Inferior parietal cortex (tissue), 1 donor: ENCODE measurements around the gene SLMAP.
"Not testable (repeated sequence)": the region's sequence is repeated elsewhere in the genome, so short reads cannot be mapped to it uniquely, and the experiment has no call there.

Source experiments
- DNase-seq: peaks from one replicate; pipeline ENCODE4 v3.0.0-alpha.2; 2016; ENCODE audit errors: extremely low spot score

The SLMAP gene

DNA sequence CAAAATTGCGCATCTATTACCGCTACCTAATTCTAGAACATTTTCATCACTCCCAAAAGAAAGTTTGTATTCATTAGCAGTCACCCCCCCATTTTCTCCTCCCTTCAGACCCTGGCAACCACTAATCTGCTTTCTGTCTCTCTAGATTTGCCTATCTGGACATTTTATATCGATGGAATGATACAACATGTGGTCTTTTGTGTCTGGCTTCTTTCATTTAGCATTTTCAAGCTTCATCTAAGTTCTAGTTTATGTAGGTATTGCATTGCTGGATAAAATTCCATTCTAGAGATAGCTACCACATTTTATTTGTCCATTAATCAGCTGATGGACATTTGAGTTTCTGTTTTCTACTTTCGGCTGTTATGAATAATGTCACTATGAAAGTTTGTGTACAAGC is 38.4 kb downstream of the SLMAP start:
- no peak for DNase-seq

DNA sequence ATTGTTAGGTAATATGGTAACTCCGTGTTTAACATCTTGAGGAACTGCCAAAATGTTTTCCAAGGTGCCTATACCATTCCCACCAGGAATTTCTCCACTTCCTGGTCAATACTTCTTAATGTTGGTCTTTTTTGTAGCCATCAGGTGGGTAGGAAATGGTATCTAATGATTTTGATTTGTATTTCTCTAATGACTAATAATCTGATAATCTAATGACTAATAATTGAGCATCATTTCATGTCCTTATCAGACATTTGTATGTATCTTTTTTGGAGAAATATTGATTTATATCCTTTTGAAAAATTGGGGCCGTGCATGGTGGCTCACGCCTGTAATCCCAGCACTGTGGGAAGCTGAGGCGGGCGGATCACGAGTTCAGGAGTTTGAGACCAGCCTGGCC is 38.8 kb downstream of the SLMAP start:
- DNase-seq = no peak

DNA sequence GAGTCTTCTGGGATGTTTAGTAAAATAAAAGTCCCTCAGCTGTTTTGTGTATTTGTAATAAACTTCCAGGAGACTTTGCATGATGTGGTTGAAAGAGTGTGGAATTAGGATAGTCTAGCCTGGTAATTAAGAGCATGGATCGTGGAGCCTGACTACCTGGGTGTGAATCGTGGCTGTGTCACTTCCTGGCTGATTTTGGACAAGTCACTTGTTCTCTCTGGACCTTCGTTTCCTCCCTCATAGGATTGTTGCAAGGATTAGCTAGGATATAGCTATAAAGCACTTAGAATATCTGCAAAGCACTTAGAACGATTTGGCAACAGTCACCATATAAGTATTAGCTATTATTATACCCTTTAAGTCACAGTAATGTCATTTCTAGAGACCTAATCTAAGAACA is 40.2 kb downstream of the SLMAP start:
- DNase-seq = no peak

DNA sequence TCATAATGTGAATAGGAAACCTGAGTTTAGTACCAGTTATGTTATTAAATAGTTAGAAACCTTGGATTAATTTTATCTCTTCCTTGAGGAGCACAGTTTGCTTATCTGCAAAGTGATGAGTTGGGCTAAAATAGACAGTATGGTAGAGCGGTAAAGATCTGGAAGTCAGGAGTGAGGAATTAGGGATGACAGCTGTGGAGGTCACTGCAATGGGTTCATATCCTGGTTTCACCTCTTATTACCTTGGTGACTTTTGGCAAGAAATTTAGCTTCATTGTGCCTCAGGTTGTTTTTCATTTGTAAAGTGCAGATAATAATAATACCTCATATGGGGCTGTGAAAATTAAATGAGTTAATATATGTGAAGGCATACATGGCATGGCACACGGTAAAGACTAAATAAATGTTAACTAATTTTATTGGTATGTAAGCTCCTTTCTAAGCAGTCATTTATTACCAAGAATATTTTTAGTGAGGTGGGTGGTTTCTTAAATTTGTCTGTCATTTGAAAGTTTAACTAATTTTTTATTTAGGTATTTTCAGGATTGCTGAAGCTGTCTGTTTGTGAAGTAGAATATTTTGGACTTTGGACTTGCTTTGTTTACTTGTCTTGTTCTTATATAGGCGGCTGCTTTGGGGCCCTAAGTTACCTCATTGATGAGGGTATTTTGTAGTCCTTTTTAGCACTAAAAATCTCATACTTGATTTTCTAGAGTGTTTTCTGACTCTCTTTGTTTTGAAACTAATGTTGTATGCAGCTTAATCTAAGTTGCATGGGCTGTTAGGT is 41.8 kb downstream of the SLMAP start:
- no peak for DNase-seq

DNA sequence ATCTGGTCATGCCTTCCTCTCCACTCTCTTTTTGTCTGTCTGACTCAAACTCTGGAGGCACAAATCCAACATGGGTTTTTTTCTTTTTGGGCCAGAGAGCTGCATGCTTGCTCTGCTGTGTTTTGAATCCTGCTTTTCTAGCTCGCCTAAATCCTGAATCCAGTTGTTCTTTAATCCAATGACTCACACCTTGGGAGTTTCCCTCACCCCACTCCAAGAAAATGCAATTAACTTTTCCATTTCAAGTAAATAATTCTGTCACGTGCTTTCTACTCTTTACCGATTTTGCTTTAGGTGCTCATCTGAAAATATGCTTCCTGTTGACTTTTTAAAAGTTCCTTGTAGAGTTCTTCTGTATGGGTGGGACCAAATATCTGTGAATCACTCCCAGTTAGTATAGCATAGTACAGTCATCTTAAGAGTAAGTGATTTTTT is 47.6 kb downstream of the SLMAP start:
- no peak for DNase-seq

DNA sequence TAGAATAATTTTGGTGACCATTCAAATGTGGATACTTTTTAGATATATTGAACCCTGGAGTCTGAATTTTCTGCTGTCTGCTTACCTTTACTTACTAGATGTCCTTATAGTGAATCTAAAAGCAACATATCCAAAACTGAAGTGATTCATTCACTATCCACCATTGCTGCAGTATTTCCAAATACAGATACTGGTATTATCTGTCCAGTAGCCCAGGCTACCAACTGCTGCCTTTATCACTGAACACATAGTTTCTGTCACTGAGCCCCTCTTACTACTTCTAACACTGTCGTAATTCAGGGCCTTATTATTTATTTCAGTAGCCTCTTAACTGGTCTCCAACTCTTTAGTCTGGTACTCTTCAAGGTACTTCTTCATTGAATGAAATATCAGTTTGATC is 49.2 kb downstream of the SLMAP start:
- no peak for DNase-seq

DNA sequence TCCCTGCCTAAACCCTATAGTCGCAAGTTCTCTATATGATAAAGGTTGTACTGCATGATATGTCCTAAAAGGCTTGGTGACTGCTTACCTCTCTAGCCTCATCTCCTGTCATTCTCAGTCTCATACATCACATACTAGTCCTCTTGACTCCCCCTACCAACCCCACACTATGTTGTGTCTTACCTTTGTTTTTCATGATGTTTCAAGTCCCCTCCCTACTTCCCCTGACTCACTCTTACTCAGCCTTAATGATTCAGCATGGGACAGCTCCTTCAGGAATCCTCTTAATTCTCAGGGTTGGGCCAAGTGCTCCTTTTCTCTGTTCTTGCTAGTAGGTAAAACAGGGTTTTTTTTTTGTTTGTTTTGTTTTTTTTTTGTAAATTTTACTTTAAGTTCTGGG is 49.6 kb downstream of the SLMAP start:
- no peak for DNase-seq

DNA sequence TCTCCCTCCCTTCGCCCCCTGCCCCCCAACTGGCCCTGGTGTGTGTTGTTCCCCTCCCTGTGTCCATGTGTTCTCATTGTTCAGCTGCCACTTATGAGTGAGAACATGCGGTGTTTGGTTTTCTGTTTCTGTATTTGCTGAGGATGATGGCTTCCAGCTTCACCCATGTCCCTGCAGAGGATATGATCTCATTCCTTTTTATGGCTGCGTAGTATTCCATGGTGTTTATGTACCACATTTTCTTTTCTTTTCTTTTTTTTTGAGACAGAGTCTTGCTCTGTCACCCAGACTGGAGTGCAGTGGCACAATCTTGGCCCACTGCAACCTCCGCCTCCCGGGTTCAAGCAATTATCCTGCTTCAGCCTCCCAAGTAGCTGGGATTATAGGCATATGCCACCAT is 50.1 kb downstream of the SLMAP start:
- not testable (repeated sequence) for DNase-seq

DNA sequence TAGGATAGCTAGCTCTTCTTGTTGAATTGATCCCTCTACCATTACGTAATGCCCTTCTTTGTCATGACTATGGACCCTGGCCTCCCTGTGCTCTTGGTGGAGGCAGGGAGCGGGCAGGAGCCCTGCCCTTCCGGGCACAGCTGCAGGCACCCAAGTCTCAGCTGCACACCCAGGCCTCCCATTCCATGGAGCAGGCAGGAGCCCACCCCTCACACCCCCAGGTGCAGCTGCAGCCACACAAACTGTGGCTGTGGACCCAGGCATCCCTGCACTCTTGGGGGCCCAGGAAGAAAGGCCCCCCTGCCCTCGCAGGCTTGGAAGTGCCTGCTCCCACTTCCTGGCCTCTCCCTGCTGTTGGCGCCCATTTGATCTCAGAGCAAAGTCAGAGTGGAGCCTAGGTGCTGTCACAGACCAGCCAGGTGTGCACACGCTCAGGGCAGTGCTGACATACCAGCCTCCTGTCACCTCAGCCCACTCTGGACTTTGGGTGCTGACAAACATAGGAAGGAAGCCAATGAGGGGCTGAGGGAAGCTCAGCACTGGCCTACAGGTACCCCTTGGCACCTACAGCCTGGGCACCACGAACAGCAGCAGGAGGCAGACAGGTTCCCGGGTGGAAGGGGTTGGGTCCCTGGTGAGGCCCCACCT is 53.0 kb downstream of the SLMAP start:
- DNase-seq = no peak

DNA sequence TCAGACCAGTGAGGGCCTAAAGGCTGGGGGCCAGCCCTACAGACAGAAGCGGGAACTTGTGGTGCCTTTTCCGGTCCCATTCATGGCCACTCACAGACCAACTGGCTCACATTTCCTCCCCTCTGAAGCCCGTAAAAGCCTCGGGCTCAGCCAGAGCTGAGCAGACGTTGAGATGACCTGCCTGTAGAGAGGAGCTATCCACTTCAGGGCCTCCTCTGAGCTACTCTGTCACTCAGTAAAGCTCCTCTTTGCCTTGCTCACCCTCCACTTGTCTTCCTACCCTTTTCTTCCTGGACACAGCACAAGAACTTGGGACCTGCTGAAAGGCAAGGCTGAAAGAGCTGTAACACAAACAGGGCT is 53.5 kb downstream of the SLMAP start:
- DNase-seq = no peak

DNA sequence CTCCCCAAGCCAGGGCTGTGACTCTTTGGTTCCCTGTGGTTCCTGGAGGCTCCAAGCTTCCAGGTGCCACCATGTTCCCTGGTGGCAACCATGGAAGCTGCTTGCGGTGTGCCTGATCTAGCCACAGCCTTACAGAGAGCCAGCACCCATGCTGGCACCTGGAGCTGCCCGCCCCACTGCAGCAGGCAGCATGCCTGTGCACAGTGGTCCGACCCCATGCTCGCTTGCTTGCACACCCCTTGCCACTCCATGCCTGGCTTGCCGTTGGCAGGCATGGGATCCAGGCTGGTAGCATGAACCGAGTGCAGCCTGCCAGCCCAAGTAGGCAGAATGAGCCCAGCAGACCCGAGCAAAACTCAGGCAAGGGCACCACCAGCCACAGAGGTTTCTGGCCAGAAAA is 53.9 kb downstream of the SLMAP start:
- DNase-seq = no peak

DNA sequence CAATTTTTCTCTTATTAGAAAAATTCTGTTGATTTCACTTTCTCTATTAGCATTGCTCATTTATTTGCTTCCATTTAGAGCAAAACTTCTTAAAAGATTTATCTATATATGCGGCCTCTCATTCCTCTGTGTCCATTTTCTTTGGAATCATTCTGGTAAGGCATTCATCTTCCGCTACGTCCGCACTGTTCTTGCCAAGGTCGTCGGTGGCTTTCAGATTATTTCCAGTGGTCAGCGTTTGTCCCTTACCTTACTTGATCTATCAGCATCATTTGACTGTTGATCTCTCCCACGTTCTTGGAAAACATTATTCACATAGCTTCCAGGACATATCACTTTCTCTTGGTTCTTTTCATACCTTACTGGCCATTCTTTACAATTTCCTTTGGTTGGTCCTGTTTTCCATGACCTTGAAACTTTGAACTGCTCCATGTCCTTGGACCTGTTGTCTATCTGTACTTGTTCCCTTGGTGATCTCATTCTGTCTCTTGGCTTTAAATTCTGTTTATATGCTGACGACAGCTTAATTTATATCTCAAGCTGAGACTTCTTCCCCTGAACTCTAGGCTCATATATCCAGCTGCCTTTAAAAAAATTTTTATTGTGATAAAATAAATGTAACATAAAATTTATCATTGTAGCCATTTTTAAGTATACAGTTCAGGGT is 54.5 kb downstream of the SLMAP start:
- DNase-seq = no peak

DNA sequence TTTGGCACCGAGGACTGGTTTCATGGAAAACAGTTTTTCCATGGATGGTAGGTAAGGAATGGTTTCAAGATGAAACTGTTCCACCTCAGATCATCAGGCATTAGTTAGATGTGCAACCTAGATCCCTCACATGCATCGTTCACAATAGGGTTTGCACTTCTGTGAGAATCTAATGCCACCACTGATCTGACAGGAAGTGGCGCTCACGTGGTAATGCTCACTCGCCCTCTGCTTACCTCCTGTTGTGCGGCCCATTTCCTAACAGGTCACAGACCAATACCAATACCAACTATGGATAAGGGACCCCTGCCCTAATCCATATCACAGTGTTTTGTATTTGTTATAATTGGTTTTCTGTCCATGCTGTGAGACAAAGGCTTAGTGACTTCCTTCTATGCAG is 58.9 kb downstream of the SLMAP start:
- no peak for DNase-seq

DNA sequence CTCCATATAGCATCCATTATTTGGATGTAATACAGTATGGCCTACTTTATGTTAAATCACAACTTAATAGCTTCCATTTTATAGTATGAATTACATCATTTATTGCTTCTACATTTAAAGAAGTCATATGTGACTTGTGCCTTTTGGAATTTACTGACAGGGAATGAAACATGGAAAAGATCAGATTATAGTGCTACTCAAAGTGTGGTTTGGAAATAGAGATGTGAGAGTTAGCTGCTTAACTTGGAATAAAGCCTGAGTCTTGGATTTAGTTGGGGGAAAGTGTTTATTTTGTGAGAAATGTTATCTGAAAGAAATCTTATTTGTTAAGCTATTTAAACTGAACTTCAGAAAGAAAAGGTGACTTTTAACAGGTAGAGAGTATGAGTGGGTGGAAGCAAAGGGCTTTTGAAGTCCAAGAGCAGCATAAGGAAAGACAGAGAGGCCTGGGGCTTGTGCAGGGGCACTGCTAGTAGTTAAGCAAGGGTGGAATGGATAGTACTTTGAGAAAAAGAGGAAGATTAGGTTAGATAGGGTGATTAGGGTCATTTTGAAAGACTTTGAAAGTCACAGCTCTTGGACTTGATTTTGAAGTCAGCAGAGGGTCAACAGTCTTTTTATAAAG is 60.5 kb downstream of the SLMAP start:
- no peak for DNase-seq

DNA sequence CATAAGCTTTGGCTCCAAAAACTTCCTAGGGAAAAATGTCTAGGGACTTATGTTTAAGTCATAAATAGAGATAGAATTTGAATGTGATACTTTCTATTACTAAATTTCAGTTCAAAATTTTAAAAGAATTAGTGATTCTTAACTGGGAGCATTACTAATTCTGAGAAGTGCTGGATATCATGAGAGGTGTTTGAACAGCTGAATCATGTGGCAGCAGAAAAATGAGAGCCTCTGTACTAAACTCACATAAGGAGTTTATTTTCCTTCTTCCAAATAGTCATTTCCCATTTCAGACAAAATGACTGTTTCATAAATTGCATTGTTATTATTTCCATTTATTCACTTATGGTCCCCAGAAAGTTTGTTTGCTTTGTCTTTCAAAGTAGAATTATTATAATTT is 62.7 kb downstream of the SLMAP start:
- DNase-seq = no peak

DNA sequence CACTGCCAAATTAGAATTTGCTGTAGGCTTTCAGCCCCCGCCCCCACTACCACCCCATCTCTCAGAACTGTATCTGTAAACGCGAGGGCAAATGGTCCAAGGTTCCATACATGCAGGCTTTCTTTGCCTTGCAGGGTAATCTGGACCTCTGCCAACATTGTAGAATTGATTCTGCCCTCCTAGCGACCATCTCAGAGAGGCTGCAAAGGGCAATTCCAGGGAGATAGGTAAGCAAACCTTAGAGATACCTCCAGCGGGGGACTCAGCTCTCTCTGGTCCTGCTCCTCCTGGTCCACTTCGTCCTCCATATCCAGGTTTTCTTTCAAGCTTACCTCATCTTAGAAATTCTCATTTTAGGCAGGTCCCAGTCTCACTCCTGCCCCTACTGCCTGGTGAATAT is 64.4 kb downstream of the SLMAP start:
- DNase-seq = no peak

DNA sequence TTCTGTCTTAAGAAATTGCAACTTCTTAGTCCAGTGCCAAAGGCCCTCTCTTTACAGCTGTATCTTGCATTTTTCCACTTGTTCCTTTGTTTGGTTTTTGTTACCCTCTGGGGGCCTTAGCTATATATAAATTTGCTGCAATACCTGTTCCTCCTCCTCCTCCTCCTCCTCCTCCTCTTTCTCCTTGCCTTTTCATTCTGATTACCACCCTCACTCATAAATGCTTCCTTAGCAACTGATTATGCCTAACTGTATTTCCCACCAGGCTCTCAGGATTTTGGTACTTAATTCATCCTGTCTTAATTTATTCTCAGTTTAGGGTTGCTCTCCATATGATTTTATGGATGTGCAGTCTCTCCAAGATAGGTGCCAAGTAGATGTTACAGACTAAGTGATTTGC is 65.7 kb downstream of the SLMAP start:
- DNase-seq = no peak

DNA sequence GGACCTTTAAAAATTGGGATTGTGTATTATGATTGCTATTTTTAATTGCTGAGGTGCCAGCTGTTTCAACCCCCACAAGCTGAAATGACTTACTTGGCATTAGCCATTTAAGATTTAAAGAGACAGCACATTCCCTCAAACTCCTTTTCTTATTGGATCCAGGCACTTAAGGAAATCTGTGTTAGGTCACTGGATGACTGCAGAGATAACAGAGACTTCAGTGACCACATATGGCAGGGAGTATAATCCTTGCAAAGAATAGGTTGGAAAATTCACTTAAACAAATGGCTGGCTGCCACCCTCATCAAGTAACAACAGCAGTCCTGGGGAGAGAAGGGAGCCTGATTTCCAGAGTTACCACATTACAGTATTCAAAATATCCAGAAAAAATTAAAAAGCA is 66.6 kb downstream of the SLMAP start:
- DNase-seq = no peak

DNA sequence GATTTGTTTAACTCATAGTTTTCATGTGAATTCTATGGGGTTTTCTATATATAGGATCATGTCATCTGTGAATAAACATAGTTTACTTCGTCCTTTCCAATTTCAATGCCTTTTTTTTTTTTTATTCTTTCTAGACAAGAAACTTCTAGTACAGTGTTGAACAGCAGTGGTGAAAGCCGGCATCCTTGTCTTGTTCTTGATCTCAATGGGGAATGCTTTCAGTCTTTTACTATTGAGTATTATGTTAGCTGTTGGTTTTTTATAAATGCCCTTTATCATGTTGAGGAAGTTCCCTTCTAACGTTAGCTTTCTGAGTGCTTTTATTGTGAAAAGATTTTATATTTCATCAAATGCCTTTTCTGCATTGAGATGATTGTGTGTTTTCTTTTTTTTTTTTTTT is 69.0 kb downstream of the SLMAP start:
- no peak for DNase-seq

DNA sequence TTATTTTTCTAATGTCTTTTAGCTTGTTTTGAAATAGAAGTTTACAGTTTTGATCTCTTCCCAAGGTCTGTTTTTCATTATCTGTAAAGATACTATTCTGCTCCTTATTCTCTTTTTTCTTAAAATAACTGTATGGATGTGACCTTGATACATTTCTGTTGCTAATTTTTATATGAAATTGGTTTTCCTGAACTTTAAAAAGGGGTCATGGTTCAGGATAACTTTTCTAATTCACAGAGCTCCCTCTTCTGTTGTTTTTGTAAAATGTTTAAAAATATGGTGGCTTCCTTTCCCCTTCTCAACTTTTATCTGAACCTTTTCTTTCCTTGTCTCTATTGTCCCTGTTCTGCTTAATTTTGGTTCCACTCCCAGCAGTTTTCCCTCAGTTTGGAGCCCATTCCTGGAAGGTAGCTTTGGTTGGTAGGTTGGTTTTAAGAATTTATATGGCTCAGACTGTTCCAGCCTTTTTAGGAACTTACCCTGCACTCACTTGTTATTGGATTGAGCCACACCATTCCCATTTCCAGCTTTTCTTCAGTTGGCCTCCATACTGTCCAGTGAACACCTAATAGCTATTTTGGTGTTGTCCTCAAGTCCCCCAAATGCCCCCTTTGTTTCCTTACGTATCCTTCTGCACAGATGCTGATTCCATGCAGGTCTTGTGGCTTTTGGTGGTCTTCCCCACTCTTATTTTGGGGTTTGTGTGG is 70.3 kb downstream of the SLMAP start:
- no peak for DNase-seq

DNA sequence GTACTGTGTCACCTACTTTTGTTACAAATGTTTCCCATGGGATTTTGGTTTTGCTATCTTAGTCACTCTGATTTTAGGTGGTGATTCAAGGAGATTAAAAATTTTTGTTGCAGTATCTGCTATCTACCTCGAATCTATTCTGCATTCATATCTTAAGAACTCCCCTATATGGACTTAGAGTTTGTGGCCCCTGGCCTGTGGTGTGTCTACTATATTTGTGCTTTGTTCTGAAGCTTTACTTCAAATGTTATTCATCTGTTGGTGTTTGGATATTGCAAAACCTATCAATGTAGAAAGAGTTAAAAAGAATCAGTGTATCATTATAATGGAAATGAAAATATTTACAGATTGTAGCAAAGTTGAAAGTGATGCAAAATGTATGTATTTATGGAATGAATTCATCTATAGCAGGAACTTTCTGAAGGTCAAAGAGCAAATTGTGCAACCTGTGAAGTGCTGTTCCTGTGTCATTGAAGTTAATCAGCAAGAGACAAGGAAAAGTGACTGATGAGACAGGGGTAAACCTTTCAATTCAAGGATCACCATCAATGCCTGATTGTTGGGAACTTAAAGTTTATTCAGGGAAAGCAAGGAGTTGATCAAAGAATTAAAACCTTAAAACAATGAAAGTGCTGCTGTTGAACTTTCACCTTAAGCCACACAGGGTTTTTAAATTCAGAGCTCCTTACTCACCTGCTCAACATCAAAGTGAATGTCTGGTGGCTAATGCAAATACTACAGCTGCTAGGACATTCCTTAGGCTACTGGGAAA is 71.0 kb downstream of the SLMAP start:
- no peak for DNase-seq
